Measurements from ENCODE around the gene NOX5.
"Not testable (repeated sequence)": the region's sequence is repeated elsewhere in the genome, so short reads cannot be mapped to it uniquely, and the experiment has no call there.

NOX5 gene, protein sequence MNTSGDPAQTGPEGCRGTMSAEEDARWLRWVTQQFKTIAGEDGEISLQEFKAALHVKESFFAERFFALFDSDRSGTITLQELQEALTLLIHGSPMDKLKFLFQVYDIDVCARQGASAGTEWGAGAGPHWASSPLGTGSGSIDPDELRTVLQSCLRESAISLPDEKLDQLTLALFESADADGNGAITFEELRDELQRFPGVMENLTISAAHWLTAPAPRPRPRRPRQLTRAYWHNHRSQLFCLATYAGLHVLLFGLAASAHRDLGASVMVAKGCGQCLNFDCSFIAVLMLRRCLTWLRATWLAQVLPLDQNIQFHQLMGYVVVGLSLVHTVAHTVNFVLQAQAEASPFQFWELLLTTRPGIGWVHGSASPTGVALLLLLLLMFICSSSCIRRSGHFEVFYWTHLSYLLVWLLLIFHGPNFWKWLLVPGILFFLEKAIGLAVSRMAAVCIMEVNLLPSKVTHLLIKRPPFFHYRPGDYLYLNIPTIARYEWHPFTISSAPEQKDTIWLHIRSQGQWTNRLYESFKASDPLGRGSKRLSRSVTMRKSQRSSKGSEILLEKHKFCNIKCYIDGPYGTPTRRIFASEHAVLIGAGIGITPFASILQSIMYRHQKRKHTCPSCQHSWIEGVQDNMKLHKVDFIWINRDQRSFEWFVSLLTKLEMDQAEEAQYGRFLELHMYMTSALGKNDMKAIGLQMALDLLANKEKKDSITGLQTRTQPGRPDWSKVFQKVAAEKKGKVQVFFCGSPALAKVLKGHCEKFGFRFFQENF

DNA sequence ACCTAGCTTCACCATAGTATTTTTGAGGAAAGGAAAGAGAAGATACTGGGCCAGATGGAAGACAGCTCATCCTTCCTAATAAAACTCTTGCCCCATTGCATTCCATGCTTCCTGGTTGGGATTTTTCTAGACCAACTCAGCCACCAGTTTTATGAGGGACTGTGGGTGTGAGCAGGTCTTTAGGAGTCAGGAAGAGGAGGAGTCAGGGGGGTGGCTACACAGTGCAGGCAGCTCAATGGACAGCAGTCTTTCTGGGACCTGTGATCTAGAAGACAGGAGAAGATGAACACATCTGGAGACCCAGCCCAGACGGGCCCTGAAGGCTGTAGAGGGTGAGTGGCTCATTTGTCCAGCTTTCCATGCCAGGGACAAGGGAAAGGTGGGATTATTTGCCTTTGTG lies at the start of gene NOX5:
Gene NOX5, plus strand, starts transcription at position 242 of the 400 bp plus-strand sequence. Its CDS starts 41 bp downstream, at position 283.
- no peak for DNase-seq (ENCODE audit: low spot score in 2 of 2)
- no peaks in the 10 kb centered on the region for H3K9me3 ChIP-seq
- H3K36me3 ChIP-seq (replicated peaks), result no peaks in the 10 kb centered on the region
- no peak within 1 kb of the TSS for H3K4me3 ChIP-seq
- no peaks in the 10 kb centered on the region for H3K27me3 ChIP-seq (ENCODE audit: low read depth)
- H3K4me1 ChIP-seq, result no peaks in the 10 kb centered on the region
- in situ Hi-C loops (cut with MboI; ENCODE audit: low sequenced_read_pairs), result no loop called here

DNA sequence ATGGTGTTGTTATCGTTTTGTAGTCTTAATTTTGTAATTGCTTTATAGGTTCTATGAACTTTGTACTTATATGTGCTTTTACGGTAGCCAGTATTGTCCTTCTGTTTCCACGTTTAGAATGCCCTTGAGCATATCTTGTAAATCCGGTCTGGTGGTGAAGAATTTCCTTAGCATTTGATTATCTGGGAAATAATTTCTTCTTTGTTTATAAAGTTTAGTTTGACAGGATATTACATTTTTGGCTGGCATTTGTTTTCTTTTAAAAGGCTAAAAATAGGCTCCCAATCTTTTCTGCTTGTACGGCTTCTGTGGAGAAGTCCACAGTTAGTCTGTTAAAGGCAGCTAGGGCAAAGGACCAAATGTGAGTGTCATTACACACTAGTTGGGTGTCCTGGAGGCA lies 47.5 kb upstream of the NOX5 start:
- Histone ChIP-seq H3K4me1 (no peaks in the 10 kb centered on the region), H3K27me3 (ENCODE audit: low read depth) (no peaks in the 10 kb centered on the region), H3K4me3 (no peak overlapping the region), H3K36me3 (replicated peaks) (no peaks in the 10 kb centered on the region), H3K9me3 (peaks cover 3% of the 10 kb centered on the region; the same call in 1 of the 2 replicates)
- no peak for DNase-seq (ENCODE audit: low spot score in 2 of 2)
- in situ Hi-C loops (cut with MboI; ENCODE audit: low sequenced_read_pairs), result no loop called here

DNA sequence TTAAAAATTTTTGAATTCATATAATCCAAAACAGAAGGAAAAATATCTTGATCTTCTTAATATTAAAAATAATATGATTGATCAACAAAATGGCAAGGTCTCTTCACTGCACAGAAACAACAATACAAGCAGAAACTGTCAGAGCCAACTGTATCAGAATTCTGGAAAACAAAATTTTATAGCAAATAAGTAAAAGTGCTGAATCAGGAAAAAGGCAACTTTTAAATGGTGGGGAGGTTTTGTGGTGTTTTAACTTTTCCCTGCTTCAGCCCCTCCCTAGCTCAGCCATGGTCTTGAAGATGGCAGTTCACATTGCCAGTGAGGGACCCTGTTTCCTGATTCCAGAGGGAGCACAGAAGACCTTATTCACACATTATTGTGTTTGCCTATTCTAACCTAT lies 46.5 kb upstream of the NOX5 start:
- in situ Hi-C loops (cut with MboI; ENCODE audit: low sequenced_read_pairs), result no loop called here
- Histone ChIP-seq H3K36me3 (replicated peaks) (no peaks in the 10 kb centered on the region), H3K27me3 (ENCODE audit: low read depth) (no peaks in the 10 kb centered on the region), H3K9me3 (peaks cover 3% of the 10 kb centered on the region; the same call in 1 of the 2 replicates), H3K4me1 (no peaks in the 10 kb centered on the region), H3K4me3 (no peak overlapping the region)
- no peak for DNase-seq (ENCODE audit: low spot score in 2 of 2)

DNA sequence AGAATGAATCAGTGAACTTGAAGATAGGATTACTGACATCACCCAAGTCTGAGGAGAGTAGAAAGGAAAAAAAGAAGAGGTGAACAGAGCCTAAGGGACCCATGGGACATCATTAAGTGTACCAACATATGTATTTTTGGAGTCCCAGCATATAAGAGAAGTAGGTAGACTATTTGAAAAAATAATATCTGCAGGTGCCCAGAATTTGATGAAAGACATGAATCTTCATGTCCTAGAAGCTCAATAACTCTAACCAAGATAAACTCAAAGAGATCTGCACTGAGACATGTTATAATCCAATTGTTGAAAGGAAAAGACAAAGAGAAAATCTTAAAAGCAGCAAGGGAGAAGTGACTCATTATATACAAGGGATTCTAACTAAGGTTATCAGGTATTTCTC lies 45.2 kb upstream of the NOX5 start:
- Histone ChIP-seq H3K4me1 (no peaks in the 10 kb centered on the region), H3K4me3 (no peak overlapping the region), H3K9me3 (peaks cover 3% of the 10 kb centered on the region), H3K36me3 (replicated peaks) (no peaks in the 10 kb centered on the region), H3K27me3 (ENCODE audit: low read depth) (no peaks in the 10 kb centered on the region)
- no peak for DNase-seq (ENCODE audit: low spot score in 2 of 2)
- in situ Hi-C loops (cut with MboI; ENCODE audit: low sequenced_read_pairs), result no loop called here

DNA sequence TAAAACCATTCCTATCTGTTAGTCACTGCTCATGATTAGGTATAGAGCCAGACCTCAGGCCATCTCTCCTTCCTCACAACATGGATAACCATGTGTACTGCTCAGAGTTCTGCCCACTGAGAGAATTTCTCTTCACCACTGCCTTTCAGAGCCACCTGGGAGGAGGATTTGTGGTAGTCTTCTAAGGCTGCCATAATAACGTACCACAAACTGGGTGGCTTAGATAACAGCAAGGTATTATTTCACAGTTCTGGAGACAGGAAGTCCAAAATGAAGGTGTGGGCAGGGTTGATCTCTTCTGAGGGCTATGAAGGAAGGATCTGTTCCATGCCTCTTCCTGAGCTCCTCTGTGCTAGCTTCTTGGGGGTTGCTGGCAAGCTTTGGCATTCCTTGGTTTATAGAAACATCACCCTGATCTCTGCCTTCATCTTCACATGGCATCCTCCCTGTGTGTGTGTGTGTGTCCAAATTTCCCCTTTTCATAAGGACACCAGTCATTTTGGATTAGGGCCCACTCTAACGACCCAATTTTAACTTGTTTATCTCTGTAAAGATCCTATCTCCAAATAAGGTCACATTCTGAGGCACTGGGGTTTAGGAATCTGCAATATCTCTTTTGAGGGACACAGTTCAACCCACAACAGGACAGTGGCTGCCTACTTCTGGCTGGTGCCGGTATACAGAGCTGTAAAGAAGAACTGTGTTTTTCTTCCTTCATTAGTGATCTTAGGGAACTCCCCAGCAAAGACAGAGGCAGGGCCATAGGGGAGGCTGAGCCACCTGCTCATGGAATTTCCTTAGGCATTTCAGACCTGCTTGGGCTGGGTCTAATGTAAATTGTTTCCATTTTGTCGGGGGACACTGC lies 42.1 kb upstream of the NOX5 start:
- in situ Hi-C loops (cut with MboI; ENCODE audit: low sequenced_read_pairs), result no loop called here
- Histone ChIP-seq H3K9me3 (peaks cover 3% of the 10 kb centered on the region), H3K4me3 (no peak overlapping the region), H3K36me3 (replicated peaks) (no peaks in the 10 kb centered on the region), H3K4me1 (no peaks in the 10 kb centered on the region), H3K27me3 (ENCODE audit: low read depth) (no peaks in the 10 kb centered on the region)
- no peak for DNase-seq (ENCODE audit: low spot score in 2 of 2)

DNA sequence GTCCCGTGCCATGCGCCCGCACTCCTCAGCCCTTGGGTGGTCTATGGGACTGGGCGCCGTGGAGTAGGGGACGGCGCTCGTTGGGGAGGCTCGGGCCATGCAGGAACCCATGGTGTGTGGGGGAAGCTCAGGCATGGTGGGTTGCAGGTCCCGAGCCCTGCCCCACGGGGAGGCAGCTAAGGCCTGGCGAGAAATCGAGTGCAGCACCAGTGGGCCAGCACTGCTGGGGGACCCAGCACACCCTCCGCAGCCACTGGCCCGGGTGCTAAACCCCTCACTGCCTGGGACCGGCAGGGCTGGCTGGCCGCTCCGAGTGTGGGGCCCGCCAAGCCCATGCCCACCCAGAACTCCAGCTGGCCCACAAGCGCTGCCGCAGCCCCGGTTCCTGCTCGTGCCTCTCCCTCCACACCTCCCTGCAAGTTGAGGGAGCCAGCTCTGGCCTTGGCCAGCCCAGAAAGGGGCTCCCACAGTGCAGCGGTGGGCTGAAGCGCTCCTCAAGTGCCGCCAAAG lies 38.8 kb upstream of the NOX5 start:
- H3K36me3 ChIP-seq (replicated peaks); H3K27me3 ChIP-seq (ENCODE audit: low read depth); H3K9me3 ChIP-seq; H3K4me1 ChIP-seq; DNase-seq (ENCODE audit: low spot score in 2 of 2); H3K4me3 ChIP-seq; in situ Hi-C loops (cut with MboI; ENCODE audit: low sequenced_read_pairs): not testable (repeated sequence)

DNA sequence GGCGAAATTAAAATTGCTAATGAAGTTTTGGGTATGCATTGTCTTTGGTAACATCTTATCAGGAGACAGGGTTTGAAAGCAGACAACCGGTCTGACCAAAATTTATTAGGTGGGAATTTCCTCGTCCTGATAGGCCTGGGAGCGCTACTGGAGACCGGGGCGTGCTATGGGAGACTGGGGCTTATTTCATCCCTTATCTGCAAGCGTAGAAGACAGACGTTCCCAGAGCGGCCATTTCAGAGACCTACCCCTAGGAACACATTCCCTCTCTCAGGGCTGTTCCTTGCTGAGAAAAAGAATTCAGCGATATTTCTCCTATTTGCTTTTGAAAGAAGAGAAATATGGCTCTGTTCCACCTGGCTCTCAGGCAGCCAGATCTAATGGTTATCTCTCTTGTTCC lies 37.1 kb upstream of the NOX5 start:
- H3K4me1 ChIP-seq; H3K27me3 ChIP-seq (ENCODE audit: low read depth): not testable (repeated sequence)

DNA sequence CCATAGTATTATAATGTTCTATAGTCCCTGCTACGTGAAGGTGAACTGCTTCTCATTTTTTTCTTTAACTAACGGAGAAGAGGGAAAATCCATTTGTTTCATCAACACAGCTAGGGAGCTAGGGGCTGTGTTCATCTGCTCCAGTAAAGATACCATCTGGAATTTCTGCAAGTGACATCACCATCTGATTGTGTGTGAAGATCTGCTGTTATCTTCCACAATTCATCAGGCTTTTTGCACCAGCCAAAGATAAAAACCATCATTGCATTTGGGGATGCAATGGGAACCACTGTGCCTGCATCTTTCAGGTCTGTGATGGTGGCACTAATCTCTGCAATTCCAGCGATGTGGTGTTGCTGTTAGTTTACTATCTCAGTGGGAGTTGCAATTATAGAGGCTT lies 35.5 kb upstream of the NOX5 start:
- Histone ChIP-seq H3K4me3 (no peak overlapping the region), H3K27me3 (ENCODE audit: low read depth) (no peaks in the 10 kb centered on the region), H3K9me3 (peaks cover 3% of the 10 kb centered on the region), H3K4me1 (no peaks in the 10 kb centered on the region), H3K36me3 (replicated peaks) (no peaks in the 10 kb centered on the region)
- DNase-seq (ENCODE audit: low spot score in 2 of 2), result no peak
- in situ Hi-C loops (cut with MboI; ENCODE audit: low sequenced_read_pairs), result no loop called here

More for the DNA sequence above, 37.1 kb upstream of the NOX5 start:
- DNase-seq (ENCODE audit: low spot score in 2 of 2); H3K36me3 ChIP-seq (replicated peaks); H3K9me3 ChIP-seq; in situ Hi-C loops (cut with MboI; ENCODE audit: low sequenced_read_pairs); H3K4me3 ChIP-seq: not testable (repeated sequence)

DNA sequence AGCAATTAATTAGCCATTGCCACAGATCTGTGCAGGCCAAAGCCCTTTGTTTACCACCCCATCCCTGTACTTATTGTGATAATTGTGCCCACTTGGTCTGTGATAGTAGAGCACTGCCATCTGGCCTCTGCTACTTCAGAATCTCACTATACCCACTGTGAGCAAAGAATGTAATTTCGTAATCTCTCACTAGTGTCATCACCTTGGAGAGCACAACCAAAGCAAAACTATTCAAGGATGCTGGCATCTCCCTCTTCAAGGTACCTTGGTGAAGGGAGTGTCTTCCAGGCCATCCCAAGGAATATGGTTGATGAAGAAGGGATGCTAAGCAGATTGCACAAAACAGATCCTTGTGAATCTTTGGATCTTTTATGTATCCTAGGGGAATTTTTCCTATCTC lies 34.7 kb upstream of the NOX5 start:
- in situ Hi-C loops (cut with MboI; ENCODE audit: low sequenced_read_pairs), result no loop called here
- Histone ChIP-seq H3K4me3 (no peak overlapping the region), H3K27me3 (ENCODE audit: low read depth) (no peaks in the 10 kb centered on the region), H3K9me3 (peaks cover 3% of the 10 kb centered on the region), H3K4me1 (no peaks in the 10 kb centered on the region), H3K36me3 (replicated peaks) (no peaks in the 10 kb centered on the region)
- DNase-seq (ENCODE audit: low spot score in 2 of 2), result no peak

DNA sequence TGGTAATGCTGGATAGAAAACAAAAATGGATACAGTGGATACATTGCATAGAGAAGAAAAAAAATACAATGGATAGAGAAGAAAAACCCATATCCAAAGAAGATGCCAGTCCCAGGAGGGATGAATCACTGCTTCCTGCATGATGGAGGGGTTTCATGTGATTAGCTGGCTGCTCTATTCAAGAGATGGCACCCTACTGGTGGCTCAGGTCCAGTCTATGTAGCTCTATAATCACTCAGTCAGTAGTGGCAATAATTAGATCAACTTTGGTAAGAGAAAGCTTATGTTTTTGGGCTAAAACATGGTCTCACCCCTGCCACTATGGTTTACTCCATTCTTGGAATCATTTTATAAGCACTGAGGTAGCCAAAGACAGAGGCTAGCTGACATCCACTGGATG lies 33.7 kb upstream of the NOX5 start:
- Histone ChIP-seq H3K36me3 (replicated peaks) (no peaks in the 10 kb centered on the region), H3K4me3 (no peak overlapping the region)

DNA sequence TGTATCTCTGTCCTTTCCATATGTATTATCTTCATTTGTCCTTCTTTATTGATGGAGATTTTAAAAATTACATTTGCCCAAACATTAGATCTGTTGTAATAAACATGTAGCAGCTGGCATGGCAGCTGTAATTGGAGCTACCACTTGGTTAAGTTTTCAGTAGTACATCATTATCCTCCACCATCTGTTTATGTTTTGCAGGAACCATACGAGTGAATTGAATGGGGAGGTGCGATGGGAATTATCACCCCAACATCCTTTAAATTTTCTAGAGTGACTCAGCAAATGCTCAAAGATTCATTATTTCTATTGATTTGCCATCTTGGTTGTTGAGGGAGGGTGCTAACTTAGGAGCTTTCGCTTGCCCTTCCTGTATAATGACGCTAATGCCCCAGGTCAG lies 32.6 kb upstream of the NOX5 start:
- Histone ChIP-seq H3K4me1 (no peaks in the 10 kb centered on the region), H3K27me3 (ENCODE audit: low read depth) (no peaks in the 10 kb centered on the region), H3K9me3 (peaks cover under 1% of the 10 kb centered on the region), H3K36me3 (replicated peaks) (no peaks in the 10 kb centered on the region), H3K4me3 (no peak overlapping the region)
- in situ Hi-C loops (cut with MboI; ENCODE audit: low sequenced_read_pairs), result no loop called here
- DNase-seq (ENCODE audit: low spot score in 2 of 2), result no peak

More for the DNA sequence above, 33.7 kb upstream of the NOX5 start:
- in situ Hi-C loops (cut with MboI; ENCODE audit: low sequenced_read_pairs), result no loop called here
- peaks cover 3% of the 10 kb centered on the region for H3K9me3 ChIP-seq
- DNase-seq (ENCODE audit: low spot score in 2 of 2), result no peak
- H3K27me3 ChIP-seq (ENCODE audit: low read depth), result no peaks in the 10 kb centered on the region
- H3K4me1 ChIP-seq, result no peaks in the 10 kb centered on the region

DNA sequence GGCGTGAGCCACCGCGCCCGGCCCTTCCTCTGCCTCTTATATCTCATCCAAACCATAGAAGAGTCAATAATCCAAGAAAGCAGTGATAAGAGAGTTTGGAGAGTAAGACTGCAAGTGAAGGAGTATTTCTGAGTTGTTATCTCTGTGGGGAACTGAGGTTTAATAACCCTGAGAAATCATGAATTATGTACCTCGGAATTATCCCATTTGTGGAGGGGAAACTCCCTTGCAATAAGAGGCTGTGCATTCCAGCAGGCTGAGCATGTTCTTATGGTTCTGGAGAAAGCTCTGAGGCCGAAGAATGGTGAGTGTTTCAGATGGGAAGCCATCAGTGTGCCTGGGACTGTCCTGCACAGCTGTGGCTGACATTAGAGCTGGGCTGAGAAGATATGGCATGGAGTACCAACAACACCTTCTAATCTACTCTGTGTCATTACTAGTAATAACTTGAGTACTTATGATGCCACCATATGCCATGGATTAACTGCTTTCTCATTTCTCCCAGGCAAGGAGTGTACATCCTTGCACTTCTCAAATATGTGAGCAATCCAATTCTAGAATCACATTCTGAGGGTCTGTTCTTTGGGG lies 31.4 kb upstream of the NOX5 start:
- H3K9me3 ChIP-seq, result no peaks in the 10 kb centered on the region; the same call in 1 of the 2 replicates
- no peak for DNase-seq (ENCODE audit: low spot score in 2 of 2)
- peaks cover 3% of the 10 kb centered on the region; the same call in 1 of the 2 replicates for H3K27me3 ChIP-seq (ENCODE audit: low read depth)
- in situ Hi-C loops (cut with MboI; ENCODE audit: low sequenced_read_pairs), result no loop called here
- no peaks in the 10 kb centered on the region for H3K4me1 ChIP-seq
- no peaks in the 10 kb centered on the region for H3K36me3 ChIP-seq (replicated peaks)
- H3K4me3 ChIP-seq, result no peak overlapping the region

DNA sequence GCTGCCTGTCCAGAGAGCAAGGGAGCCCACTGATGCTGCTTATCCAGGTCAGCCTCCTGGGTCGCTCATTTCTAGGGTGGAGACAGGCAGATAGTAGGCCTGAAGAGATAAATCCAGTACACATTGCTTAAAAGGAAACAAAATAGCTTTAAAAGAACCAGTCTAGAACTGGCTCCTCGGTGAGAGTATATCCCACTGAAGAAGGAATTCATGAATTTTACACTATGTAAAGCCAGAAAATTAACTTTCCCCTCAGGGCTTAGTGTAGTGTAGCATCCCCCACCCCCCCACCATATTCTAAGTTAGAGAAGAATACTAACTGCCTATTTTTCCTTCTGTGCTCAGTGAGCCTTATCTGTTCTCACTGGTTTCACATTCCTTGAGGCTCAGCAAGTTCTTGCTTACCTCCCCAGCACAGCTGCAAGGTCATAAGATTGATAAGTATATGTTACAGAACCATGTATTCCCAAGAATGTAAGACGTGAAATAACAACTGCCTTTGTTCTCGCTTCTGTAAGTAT lies 30.5 kb upstream of the NOX5 start:
- Histone ChIP-seq H3K4me1 (no peaks in the 10 kb centered on the region), H3K9me3 (no peaks in the 10 kb centered on the region), H3K36me3 (replicated peaks) (no peaks in the 10 kb centered on the region), H3K27me3 (ENCODE audit: low read depth) (peaks cover 3% of the 10 kb centered on the region; the same call in 1 of the 2 replicates), H3K4me3 (no peak overlapping the region)
- no peak for DNase-seq (ENCODE audit: low spot score in 2 of 2)
- in situ Hi-C loops (cut with MboI; ENCODE audit: low sequenced_read_pairs), result no loop called here

Measured in HAP-1 (cell line).